Left hindlimb (tissue), 1 donor: ENCODE measurements around the gene RNF144B.
"Not testable (repeated sequence)": the region's sequence is repeated elsewhere in the genome, so short reads cannot be mapped to it uniquely, and the experiment has no call there.

Experiments used
- DNase-seq: peaks from one replicate; pipeline ENCODE4 v3.0.0-alpha.2; 2018

Gene RNF144B

GRCh38 chr6:18387061-18387721, at the start of gene RNF144B:
RNF144B (plus strand) TSS chr6:18387350; CDS start chr6:18399535, 12,185 bp downstream.
- DNase-seq, result peak; percentile 85

DNA sequence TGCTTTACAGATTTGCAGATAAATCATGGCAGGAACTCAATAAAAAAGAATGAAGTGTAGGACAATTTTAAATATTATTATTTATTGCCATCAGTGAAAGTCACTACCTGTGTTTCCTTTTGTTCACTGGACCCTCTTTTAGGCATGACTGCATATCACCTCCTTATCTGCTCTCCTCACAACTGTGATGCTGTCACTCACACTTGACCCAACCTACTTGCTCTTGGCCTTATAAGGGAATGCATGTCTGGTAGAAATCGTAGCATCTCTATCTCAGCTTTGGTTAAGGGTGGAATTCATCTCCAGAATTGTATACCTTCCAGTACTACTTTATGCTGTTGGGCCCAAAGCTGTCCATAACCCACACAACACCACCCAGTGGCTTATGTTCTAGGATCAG, 47.6 kb upstream of the RNF144B start:
- DNase-seq, result no peak

DNA sequence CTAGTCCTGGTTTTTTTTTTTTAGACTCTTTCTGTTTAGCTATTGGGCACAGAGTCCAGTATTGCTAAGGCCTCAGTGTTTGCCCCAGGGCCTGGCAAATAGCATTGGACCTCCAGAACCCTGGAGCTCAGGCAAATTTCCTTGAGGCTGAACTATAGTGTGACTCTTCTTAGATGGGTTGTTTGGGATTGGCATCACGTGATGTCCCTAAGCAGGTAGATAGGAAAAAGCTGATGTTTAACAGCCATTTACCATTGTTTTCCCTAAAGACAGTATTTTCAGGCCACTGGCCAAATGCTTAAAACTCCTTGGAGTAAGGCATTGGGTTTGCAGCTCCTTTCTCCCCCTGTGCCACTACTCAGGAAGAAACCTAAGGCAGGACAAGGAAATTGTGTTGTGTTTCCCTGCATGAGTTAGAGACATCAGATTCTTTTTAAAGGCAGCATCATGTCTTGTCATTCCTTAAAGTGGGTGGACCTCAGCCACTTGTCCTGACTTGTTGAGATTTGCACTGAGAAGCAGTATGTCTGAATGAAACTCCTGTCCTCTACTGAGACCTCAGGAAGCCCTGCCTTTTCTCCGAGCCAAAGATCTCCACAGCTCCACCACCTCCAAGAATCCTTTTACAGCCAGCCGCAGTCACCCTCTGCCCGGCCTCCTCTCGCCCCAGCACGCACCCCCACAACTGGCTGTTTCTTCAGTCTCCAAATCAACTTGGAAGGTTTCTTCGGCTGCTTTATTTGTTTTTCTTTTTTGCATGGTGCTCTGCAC, 46.2 kb upstream of the RNF144B start:
- DNase-seq, result no peak

- DNase-seq, result no peak
Observed at GRCh38 chr6:18342223-18342622, 44.9 kb upstream of the RNF144B start.

DNA sequence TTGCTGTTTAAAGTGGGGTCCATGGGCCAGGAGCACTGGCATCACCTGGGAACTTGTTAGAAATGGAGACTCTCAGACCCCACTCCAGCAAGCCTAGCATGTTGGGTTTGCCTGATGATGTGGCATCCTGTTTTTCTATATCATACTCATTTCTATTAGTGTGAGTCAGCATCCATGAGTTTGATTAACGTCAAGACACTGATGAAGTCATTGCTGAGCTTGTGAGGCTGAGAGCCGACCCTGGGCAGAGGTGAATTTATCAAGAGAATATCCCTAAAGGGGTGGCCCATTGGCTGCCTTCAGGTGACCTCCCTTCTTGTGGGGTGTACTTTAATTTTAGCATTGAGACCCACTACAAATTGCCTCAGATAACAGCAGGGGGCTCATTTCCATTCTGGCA, 43.4 kb upstream of the RNF144B start:
- no peak for DNase-seq

DNA sequence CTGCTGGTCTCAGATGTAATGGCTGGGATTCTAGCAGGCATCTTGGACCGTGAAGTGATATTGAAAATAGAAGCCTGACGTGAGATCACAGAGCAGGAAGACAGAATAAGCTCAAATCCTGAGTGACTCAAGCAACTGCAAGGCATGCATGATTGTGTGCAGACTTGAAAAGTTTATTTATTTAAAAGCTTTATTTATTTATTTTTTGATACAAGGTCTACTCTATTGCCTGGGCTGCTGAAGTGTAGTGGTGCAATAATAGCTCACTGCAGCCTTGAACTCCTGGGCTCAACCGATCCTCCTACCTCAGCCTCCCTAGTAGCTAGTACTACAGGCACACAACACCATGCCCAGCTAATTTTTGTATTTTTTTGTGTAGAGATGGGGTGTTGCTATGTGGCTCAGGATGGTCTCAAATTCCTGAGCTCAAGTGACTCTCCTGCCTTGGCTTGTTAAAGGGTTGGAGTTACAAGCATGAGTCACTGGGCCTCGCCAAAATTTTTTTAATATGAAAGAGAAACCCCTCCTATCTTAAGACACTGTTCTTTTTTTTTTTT, 40.1 kb upstream of the RNF144B start:
- no peak for DNase-seq

DNA sequence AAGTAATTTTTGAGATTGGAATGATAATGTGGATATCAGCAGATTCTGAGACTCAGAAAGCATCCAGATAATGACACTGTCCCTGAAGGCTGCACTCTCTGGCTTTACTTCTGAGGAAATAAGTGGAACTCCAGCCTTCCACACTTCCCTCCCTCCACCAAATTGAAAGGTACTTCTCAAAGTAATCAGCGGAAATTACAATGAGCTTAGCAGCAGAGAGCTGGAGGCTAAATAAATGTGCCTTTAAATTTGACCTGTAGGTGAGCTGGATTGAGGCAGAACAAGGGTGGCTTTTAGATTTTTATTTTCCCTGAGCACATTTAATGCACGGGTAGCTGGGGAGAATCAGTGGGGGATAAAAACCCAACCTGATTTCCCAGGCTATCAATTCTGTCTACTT, 39.3 kb upstream of the RNF144B start:
- no peak for DNase-seq

DNA sequence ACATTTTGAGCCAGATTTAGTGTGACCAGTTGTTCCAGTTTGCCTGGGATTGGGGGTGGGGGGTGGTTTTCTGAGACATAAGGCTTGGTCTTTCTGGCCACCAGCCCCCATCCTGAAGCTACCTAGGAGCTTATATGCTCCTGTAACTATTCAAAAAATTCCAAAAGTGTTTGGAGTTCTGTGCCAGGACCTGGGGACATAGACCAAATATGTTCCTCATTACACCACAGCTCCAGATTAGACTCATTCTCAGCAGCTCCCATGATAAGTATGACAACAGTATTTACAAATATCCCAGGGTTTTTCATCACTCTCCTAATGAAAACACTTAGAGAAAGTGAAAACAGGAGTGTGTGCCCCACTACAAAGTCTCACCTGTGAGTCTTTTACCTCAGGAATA, 37.8 kb upstream of the RNF144B start:
- DNase-seq, result no peak

DNA sequence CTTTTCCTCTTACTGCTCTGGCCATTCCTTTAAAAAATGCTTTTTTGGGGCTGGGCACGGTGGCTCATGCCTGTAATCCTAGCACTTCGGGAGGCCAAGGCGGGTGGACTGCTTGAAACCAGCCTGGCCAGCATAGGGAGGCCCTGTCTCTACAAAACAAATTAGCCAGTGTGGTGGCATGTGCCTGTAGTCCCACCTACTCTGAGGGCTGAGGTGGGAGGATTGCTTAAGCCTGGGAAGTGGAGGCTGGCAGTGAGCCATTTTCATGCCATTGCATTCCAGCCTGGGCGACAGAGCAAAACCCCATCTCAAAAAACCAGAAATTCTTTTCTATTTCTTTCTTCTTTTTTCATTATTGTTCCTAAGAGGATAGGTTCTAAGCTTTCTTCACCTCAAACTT, 36.9 kb upstream of the RNF144B start:
- DNase-seq, result no peak

DNA sequence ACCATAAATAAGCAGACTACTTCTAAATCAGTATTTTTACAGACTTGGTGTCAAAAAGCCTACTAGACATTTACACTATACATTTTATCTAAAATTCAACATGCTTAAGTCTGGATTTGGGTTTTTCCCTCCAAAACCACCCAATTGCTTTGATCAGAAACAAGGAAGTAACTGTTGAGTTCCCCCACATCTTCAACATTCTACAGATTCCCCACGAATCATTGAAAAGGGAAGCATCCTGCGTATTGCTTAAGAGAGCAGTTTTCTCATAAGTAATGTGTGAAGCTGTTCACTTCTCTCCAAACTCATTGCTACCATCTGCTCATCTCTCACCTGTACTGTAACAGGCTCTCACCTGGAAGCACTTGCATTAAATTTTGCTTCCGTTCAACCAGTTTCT, 36.4 kb upstream of the RNF144B start:
- DNase-seq, result no peak

- DNase-seq, result no peak
Observed at GRCh38 chr6:18352001-18352400, 35.1 kb upstream of the RNF144B start.

DNA sequence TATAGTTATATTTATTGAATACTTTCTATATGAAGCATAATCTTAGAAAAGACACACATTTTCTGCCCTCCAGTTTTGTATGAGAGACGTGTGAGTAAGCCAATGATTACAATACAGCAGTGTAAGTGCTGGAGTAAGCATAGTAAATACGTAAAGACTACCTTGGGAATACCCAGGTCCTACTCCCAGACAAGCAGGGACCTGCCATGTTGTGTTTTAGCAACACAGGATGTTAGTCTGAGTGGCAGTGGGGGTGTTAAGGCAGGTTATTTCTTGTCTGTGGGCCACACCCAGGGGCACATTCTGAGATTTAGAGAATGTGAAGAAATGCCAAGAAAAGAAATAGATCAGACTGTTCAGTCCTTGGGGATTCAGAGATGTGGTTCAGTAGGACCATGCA, 34.3 kb upstream of the RNF144B start:
- DNase-seq, result no peak

GRCh38 chr6:18353251-18353650, 33.9 kb upstream of the RNF144B start:
- DNase-seq, result no peak

- DNase-seq, result not testable (repeated sequence)
Observed at GRCh38 chr6:18357546-18357945, 29.6 kb upstream of the RNF144B start.

GRCh38 chr6:18359237-18359885, 27.8 kb upstream of the RNF144B start:
- no peak for DNase-seq

- no peak for DNase-seq
Observed at GRCh38 chr6:18360188-18360587, 27.0 kb upstream of the RNF144B start.

DNA sequence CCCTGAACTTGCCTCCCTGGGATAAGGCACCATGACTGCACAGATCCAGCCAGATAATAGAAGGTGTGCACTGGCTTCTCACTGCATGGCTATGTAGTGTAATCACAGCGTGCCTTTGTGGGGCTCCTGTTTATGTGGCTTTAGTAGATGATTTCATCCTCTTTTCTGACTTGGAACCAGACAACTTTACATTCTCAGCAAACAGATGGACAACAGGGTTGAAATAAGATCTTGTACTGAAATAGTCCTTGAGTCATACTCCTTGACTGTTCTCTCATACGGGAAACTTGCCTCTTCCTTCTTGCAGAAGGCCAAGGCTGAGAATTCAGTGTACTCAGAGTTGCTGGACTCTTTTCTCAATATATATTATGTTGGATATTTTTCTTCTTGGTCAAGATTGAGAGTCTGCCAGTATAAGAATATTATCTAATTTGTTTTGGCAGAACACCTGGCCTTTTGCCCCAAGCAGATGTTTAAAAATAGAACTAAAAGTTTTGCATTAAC, 25.0 kb upstream of the RNF144B start:
- DNase-seq, result no peak

DNA sequence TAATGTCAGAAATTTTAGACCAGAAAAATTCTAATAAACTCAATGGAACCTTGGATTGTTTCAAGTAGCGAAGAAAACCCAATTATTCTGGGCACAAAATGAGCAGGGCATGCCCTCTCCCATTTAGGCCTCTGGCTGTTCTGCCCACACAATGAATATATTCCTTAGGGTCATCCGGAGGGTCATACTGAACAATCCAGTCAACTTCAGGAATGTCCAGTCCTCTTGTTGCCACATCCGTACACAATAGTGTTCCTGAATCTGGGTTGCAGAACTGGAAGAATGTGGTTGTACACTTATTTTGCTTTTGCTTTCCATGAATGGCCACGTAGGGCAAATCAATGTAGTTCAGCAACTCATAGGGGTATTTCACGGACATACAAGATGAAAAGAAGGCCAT, 23.4 kb upstream of the RNF144B start:
- DNase-seq, result no peak

GRCh38 chr6:18364561-18364960, 22.6 kb upstream of the RNF144B start:
- DNase-seq, result not testable (repeated sequence)

- no peak for DNase-seq
Observed at GRCh38 chr6:18367371-18367770, 19.8 kb upstream of the RNF144B start.

DNA sequence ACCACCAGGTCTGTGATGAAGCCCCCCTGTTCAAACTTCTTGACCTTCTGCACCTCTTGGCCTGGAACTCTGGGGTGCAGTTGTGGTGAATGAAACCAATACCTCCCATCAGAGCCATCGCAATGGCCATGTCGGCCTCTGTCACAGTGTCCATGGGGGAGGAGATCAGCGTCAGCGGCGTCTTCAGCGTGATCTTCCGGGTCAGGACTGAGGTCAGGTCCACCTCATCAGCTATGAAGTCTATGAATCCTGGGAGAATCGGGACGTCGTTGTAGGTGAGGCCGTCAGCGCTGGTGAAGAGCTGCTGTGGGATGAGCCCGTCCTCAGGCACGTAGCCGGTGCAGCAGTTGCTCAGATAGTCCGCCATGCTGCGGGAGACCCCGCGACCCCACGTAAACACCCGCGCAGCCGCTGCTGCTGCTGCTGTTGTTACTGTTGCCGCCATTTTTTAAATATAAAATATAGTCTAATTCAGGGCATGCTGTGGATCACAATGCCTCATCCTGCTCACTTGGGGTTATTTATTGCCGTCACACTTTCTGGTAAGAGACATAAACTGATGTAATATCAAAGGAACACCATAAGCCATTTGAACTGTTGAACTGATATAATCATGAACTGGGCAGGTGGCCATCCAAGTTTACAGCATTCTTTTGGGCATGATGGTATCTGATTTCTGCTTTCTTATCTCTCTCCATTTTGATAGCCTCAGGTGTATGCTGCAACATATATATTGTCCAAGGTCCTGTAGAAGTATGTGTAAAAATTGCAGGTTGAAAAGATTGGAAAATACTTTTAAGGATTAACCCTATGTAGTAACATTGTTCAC, 18.7 kb upstream of the RNF144B start:
- DNase-seq, result no peak

DNA sequence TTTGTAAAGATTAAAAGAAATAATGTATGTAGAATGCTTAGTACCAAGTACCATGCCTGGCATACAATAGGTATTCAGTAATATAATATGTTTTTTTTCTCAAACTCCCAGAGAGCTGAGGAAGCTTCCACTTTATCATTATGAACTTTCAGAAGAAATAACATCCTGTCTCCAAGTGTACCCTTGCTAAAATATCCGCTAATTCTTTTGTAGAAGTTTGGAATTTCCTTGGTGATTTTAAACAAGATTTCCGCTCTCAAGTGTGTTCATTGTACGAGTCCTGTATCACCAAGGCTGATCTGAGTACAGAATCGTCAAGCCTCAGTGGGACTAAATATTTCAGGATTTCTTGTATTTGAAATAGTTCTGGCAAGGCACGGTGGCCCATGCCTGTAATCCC, 16.1 kb upstream of the RNF144B start:
- no peak for DNase-seq

- DNase-seq, result no peak
Observed at GRCh38 chr6:18371656-18372055, 15.5 kb upstream of the RNF144B start.
